GM12874 (cell line): Measurements from ENCODE around the gene GPATCH3.

Experiments used
- CTCF ChIP-seq: IDR thresholded peaks from 2 replicates; pipeline ENCODE4 v1.5.1; 2011; ENCODE audit warnings: low read depth, mild to moderate bottlenecking, control low read depth, low read length, moderate library complexity; ENCODE audit not compliant: insufficient read depth

Gene GPATCH3

DNA sequence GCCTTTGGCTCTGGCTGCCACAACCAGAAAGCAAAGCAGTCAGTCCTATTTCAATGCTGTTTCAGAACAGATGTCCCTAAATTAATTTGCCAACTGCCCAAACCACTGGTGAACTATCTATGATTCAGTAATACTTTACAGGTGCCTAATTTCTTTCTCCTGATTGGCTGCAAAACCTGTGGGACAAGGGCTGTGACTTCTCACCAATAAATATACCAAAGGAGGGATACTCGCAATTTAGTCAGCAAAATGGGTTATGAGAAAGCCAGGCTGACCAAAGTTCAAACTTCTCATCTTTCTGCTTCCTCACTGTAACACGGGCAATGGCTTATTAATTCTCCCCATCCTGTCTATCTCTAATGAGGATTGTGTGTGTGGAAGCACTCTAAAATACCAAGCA is 22.9 kb downstream of the GPATCH3 start:
- TF ChIP-seq CTCF = no peak

- no peak for TF ChIP-seq CTCF
These were observed 25.4 kb downstream of the GPATCH3 start for GRCh38 chr1:26874896-26875295.

- TF ChIP-seq CTCF = no peak
These were observed 35.4 kb downstream of the GPATCH3 start for GRCh38 chr1:26864610-26865480.

DNA sequence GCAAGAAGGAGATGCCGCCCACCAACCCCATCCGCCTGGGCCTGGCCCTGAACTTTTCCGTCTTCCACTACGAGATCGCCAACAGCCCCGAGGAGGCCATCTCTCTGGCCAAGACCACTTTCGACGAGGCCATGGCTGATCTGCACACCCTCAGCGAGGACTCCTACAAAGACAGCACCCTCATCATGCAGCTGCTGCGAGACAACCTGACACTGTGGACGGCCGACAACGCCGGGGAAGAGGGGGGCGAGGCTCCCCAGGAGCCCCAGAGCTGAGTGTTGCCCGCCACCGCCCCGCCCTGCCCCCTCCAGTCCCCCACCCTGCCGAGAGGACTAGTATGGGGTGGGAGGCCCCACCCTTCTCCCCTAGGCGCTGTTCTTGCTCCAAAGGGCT is 36.6 kb downstream of the GPATCH3 start:
- TF ChIP-seq CTCF = no peak

DNA sequence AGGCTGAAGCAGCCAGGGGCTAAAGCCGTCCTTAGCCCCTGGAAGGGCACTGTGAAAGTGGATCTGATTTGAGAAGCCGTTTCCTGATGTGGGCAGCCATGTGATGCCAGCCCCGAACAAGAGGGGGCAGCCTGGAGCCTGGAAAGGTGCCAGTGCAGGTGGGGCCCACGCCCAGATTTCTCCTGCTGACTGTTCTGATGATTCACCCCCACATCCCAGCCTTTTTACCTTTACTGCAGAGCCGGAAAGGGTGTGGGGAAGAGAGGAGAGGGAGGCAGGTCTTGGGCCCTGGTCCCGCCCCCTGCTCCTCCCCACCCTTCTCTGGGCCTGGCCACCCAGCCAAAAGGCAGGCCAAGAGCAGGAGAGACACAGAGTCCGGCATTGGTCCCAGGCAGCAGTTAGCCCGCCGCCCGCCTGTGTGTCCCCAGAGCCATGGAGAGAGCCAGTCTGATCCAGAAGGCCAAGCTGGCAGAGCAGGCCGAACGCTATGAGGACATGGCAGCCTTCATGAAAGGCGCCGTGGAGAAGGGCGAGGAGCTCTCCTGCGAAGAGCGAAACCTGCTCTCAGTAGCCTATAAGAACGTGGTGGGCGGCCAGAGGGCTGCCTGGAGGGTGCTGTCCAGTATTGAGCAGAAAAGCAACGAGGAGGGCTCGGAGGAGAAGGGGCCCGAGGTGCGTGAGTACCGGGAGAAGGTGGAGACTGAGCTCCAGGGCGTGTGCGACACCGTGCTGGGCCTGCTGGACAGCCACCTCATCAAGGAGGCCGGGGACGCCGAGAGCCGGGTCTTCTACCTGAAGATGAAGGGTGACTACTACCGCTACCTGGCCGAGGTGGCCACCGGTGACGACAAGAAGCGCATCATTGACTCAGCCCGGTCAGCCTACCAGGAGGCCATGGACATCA is 37.2 kb downstream of the GPATCH3 start, which contains the start of gene SFN:
TSS of gene SFN (plus strand) at position 369 of the 904 bp plus-strand sequence. CDS start at position 433, 64 bp downstream.
- peak; percentile 86 for TF ChIP-seq CTCF

DNA sequence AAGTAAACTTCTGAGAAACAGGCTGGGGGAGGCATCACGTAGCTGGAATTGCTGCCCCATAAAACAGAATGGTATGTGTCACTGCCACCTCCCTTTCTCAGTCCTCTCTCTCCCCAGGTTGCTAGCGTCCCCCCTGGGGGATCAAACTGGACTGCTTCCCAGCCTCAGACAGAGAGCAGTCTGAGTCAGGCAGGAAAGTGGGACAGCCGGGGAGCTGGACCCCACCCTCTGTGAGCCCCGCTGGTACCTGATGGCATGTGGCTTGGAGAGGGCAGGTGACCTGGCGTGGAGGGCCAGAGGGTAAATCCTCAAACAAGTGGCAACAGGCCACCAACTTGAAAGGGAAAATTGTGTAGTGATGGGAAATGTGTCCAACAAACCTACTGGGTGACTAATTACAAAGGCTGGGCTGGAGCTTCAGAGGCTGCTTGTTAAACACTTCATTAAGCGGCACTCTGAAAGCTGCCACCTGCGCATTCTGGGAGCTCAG is 38.3 kb downstream of the GPATCH3 start:
- TF ChIP-seq CTCF = no peak

- no peak for TF ChIP-seq CTCF
These were observed 39.0 kb downstream of the GPATCH3 start for GRCh38 chr1:26861286-26861701.
